NCI-H510A treated with DMSO at 0.1 percent for 48 hours (cell line): ENCODE data around the gene HMCES.

Experiments
- DNase-seq: peaks from one replicate; lab custom pipeline; 2025; lab: John Stamatoyannopoulos, UW

The HMCES gene

GRCh38 chr3:129278439-129278965 lies at the start of gene HMCES:
Gene HMCES, plus strand, starts transcription at chr3:129278870. Its CDS starts 863 bp downstream, at chr3:129279733.
- DNase-seq, result peak; percentile 82

- no peak for DNase-seq
These were observed 49.6 kb upstream of the HMCES start for GRCh38 chr3:129228891-129229585.

- DNase-seq, result no peak
These were observed 48.2 kb upstream of the HMCES start for GRCh38 chr3:129230311-129231019.

GRCh38 chr3:129231331-129232119 lies 47.1 kb upstream of the HMCES start:
- peak; percentile 66 for DNase-seq

DNA sequence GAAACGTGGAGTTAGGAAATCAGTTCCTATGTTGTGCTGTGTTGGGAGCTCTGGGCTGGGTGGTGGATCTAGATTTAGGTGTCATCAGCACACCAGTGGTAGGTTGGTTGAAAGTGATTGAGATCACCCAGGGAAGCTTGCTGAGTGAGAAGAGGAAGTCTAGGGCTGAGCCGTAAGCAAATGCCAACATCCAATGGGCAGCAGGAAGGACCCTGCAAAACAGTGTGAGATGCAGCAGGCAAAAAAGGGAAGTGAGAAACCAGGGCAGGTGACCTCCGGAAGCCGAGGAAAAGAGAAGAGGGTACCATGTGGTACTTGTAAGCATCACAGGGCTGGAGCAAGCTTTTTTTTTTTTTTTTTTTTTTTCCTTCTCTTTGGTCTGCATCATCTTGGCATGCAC lies 45.1 kb upstream of the HMCES start:
- no peak for DNase-seq

DNA sequence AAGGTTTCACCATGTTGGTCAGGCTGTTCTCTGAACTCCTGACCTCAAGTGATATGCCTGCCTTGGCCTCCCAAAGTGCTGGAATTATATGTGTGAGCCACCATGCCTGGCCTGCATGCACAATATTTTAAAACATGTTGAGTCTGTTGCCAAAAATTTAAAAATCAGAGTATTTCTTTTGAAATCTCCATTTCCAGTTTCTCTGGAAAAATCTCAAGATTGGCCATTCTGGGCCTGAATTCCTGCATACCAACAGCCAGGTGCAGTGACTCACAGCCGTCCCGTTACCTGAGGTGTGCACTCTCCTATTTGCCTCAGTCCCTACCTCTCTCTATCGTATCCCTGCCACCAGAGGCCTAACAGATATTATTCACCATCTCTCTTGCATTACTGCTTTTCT lies 44.2 kb upstream of the HMCES start:
- no peak for DNase-seq

GRCh38 chr3:129235344-129235917 lies 43.2 kb upstream of the HMCES start:
- no peak for DNase-seq

DNA sequence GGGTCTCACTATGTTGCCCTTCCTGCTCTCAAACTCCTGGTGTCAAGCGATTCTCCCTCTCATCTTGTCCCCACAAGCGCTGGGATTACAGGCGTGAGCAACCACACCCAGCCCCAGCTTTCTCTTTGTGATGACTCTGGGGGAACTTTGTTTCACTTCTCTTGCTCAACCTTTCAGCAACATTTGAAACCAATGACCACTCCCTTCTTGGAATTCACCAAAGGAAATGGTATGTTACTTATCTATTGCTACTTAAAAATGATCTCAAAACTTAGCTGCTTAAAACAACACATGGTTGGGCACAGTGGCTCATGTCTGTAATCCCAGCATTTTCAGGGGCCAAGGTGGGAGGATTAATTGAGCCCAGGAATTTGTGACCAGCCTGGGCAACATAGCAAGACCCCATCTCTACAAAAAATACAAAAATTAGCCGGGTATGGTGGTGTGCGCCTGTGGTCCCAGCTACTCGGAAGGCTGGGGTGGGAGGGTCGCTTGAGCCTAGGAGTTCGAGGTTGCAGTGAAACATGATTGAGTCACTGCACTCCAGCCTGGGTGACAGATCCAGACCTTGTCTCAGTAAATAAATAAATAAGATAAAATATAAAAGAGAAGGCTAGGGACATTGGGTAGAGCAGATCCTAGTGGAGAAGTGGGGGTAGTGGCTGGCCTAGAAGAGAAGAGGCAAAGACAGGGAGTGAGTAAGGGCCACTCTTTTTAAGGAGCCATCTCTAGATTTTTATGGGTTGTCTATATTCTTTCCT lies 39.5 kb upstream of the HMCES start:
- DNase-seq, result no peak

DNA sequence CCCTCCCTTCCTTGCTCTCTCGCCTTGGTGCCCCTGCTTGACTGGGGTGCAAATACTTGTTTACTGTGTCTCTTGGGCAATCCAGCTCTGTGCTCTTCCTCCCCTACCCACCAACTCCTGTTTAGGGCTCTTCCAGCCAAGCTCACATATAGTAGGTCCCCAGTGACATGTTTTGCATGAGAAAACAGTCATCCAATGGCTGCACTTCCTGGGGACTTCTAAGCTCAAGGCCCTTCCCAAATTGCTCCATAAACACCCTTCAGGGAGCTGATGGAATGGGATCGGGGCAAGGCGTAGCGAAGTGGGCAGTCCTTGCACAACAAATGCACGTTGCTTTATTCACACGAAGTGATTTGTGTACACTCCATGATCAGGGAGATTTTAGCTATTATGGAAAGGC lies 38.7 kb upstream of the HMCES start:
- DNase-seq, result no peak

GRCh38 chr3:129240436-129240835 lies 38.2 kb upstream of the HMCES start:
- DNase-seq, result no peak

GRCh38 chr3:129245141-129245540 lies 33.5 kb upstream of the HMCES start:
- DNase-seq, result no peak

DNA sequence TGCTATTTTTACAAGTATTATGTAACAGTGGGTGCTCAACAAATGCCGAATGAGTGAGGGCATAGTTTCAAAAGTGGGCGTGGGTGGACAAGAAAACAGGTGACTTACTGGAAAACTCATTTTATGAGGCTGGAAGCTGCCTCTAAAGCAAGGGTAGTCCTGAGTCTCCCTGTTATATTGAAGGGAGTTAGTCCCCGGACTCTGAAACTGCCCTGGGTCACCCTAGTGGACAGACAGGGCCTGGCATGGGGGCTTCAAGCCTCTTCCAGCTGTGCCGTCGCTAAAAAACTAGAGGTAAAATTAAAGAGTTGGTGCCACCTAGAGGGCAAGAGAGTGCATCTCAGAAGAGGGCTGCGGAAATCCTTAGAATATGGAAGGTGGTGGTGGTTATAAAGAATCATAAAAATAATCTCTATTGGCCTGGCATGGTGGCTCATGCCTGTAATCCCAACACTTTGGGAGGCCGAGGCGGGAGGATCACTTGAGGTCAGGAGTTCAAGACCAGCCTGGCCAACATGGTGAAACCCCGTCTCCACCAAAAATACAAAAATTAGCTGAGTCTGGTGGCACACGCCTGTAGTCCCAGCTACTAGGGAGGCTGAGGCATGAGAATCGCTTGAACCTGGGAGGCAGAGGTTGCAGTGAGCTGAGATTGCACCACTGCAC lies 32.9 kb upstream of the HMCES start:
- DNase-seq, result peak; percentile 74

- DNase-seq, result no peak
These were observed 32.0 kb upstream of the HMCES start for GRCh38 chr3:129246636-129247035.

DNA sequence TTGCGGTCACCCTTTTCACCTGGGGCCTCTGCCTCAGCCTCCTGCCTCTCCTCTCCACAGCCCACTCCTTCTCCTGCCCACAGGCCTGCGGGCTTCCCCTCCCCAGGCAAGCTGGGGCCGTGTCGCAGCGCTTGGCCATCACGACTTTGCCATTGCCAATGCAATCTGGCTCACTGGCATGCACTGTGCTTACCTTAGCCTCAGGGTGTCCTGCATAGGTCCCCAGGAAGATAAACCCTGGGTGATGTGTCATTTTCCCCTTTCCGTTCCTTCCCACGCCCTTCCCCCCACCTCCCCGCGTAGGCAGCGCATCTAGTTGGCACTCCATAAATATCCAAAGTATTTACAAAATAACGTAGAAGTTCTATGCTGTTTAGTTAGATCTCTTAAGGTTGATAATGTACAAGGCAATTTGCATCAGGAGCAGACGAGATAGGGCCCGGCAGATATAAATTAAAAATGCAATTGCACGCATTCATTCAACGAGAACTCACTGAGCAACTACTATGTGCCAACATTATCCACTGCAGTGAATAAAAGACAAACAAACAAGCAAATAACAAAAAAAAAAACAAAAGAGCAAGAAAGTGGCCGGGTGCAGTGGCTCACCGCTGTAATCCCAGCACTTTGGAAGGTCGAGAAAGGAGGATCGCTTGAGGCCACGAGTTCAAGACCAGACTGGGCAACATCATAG lies 30.2 kb upstream of the HMCES start:
- DNase-seq, result no peak

DNA sequence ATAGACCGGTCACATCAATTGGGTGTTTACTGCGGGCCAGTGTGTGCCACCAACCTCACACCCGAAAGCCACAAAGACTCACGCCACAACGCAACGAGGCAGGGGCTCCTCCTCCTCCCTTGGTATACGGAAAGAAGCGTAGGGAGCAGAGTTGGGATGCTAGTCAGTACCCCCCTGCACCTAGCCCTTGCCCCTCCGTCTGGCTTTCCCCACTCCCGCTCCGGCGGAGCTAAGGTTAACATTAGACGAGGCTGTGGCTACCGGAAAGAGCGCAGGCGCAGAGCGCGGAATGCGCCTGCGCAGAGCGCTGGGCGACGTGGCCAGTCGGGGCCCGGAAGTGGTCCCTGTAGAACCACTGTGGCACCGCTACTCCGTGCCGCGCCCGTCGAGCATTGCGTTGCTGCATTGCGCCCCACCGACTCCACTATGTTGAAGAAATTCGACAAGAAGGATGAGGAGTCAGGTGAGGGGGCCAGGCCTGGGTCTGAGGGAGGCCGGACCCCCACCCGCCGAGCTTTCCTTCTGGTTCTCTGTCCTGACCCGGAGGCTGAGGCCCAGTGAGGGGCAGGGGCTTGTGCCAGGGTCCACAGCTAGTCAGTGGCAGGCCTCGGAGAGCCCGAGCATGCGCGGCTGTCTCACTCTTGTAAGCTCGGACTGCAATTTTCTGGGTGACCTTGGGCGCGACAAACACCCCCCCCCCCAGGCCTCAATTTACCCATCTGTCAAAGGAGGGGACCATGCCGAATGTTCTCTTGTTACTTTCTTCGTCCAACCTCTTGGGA lies 29.2 kb upstream of the HMCES start, which contains the start of gene COPG1:
Gene COPG1, plus strand, starts transcription at position 323 of the 782 bp plus-strand sequence. Its CDS starts 104 bp downstream, at position 427.
- DNase-seq, result peak; percentile 68

DNA sequence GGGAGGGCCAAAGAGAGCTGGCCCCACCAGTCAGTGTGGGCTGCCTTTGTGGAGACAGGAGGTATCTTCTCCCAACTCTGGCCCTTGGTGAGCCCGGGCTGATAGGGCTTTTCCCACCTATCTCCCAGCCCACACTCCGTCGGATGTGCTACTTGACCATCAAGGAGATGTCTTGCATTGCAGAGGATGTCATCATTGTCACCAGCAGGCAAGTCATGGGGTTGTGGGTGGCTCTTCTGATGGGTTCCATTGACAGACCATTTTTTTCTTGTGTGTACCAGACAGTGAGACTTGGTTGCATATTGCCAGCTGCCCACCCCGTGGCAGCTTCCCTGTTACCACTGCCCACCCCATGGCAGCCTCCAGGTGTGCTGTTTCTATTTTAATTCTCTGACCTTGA lies 25.9 kb upstream of the HMCES start:
- no peak for DNase-seq

GRCh38 chr3:129254536-129255230 lies 24.0 kb upstream of the HMCES start:
- no peak for DNase-seq

DNA sequence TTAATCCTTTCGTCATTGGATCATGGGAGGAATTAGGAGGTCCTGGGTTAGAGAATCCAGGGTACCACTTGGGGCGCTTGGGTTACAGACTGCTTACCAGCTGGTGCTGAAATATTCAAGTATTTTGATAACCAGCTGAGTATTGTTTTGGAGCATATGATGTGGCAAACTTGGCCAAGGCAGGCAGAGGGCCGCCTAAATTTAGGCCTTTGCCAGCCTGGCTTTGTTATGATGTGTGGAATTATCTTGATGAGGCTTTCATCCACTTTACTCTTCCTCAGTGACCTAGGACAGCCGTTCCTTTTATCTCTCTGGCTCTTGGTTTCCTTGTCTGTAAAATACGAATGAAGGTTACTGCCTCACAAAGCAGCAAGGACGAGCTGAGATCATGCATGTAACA lies 22.4 kb upstream of the HMCES start:
- no peak for DNase-seq

GRCh38 chr3:129257609-129258008 lies 21.1 kb upstream of the HMCES start:
- DNase-seq, result no peak
